GM21423 (cell line): ENCODE results near the gene IFNA8.
"Not testable (repeated sequence)": the region's sequence is repeated elsewhere in the genome, so short reads cannot be mapped to it uniquely, and the experiment has no call there.

Experiments
- ATAC-seq: cut with Tn5 transposase; IDR thresholded peaks from one replicate; pipeline ENCODE4 v1.9.1; 2021; ENCODE audit warnings: mild to moderate bottlenecking, moderate library complexity; ENCODE audit not compliant: unreplicated experiment

IFNA8 gene

DNA sequence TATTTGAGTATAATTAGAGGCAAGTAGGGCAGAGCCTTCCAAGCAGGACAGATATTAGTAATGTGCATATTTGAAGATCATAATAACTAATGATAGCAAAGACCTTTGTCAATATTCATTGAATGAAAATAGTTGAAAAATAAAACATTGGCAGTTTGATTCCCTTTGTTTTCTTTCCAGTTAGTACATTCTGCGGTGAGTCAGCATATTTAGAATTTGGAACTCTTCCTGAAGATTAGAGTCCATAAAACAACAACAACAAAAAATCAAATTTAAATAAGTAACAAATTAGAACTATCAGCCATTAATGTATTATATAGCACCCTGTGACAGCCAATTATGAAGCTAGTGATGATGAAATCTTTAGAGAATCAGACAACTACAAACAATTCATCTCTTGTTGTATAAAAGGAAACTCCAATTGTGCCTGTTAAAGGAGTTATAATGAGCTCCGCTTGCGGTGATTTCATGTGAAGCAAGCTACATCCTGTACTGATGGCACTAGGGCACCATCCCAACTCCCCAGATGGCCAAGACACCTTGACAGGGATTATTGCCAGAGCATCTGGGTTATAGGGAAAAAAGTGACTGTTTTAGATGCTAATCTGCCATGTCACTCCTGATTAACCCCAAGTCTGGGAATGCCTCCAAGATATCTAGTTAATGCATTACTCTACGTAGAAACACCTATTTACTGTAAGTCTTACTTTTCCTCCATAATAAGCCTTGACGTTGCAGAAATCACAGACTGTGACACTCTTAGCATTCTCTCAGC is 6.8 kb downstream of the IFNA8 start:
- no peak for ATAC-seq

DNA sequence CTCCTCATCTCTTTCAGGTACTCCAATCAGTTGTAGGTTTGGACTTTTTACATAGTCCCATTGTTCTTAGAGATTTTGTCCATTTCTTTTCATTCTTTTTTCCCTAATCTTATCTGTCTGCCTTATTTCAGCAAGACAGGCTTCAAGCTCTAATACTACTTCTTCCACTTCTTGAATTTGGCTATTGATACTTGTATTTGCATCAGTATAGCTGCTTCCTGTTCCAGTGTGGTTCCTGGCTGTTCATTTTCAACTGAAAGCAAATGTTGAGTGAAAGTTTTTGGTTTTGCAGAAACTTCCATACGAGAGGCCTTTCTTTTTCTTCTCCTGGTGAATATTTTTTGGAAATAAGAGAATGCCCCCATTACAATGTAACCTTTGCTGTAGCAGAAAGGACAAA is 19.3 kb downstream of the IFNA8 start:
- ATAC-seq: peak; percentile 52

DNA sequence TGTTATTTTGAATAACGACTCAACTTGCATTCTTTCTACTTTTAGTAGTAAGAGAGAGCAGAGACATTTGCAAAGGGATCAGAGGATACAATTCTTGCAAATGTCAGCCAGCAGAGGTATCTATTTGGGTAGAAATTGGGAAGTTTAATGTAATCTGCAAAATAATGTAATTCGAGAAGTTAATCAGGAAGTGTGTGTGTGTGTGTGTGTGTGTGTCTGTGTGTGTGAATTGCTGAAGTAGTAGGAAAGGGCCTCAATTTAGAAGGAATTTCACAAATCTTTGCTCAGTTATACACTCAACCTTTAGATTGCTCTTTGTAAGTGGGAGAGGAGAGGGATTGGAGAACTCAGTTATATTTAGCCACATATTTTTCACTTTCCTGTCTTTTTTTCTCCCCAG is 20.3 kb downstream of the IFNA8 start:
- ATAC-seq: no peak

DNA sequence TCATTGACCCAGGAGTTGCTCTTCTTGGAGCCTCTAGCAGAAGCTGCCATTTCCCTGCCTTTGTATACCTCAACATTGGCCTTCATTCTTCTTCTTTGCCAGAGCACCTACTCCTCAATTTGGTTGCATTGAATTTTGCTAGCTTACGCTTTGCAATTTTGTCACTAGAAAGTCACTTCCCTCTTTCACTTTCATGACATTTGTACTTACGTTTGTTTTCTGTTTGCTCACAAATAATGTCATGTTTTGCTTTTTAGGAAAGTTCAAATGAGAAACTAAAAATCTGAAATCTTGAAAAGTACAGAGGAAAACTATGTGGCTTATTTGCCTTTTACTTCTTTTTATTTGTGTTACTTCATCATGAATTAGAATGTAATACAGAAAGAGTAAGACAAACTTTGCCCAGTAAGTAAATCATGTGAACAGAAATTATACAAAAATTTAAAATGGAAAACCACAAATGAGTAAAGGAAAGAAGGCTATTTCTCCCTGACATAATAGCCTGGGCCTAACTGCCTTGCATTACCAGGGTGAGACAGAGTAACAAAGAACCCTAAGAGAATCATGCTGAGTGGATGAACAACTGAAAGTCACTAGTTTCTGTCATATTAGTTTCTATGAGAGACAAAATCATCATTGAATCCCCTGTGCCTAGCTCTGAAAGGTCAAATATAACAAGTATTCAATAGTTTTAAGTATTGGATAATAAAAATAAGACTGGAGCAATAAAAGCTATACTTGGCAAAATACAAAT is 23.9 kb downstream of the IFNA8 start:
- ATAC-seq: peak; percentile 58

DNA sequence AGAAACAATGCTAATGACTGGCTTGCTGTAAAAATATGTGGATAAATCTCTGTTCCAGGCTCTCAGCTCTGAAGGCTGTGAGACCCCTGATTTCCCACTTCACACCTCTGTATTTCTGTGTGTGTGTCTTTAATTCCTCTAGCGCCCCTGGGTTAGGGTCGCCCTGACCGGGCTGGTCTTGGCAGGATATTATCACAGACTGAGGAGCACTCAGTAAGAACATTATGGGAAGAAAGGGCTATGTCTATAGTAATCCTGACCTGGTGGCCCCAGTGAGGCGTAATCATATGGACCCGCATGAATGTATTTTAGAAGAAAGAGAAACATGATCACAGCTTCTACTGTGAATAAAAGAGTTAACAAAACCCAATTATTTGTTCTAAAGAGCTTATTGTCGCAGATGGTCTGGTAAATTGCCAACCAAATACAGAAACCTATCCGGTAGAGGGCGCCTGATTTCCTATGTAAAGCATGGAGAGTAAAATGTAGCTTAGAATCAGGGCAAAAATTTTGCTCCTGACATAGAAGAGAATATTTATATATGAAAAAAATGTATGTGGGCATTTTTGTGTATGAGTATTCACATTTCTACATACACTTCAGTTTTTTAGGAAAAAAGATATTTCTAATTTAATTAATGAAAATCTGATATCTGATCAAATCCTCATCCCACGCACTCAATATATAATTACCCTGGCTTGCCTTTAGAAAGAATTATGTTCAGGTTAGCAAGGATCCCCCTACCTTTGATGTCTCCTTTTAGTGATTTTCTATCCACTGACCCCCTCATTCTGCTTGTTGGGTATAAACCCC is 25.5 kb downstream of the IFNA8 start:
- ATAC-seq: no peak

DNA sequence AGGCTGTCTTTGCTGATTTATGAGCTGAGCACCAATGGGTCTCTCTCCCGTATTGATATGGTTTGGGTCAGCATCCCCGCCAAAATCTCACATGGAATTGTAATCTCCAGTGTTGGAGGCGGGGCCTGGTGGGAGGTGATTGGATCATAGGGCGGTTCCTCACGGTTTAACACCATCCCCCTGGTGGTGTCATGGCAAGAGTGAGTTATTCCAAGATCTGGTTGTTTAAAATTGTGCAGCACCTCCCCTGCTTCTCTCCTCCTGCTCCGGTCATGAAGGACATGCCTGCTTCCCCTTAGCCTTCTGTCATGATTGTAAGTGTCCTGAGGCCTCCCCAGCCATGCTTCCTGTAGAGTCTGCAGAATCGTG is 26.1 kb downstream of the IFNA8 start:
- ATAC-seq: not testable (repeated sequence)

DNA sequence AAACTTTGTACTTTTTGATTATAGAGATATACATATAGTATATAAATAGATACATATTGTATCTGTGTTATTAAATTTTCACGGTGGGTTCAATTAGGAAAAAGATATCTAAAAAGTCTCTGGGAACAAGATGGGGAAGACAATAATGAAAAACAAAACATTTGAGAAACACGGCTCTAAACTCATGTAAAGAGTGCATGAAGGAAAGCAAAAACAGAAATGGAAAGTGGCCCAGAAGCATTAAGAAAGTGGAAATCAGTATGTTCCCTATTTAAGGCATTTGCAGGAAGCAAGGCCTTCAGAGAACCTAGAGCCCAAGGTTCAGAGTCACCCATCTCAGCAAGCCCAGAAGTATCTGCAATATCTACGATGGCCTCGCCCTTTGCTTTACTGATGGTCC is 31.2 kb downstream of the IFNA8 start, which contains the start of gene IFNA1:
IFNA1 (plus strand) TSS at position 301 of the 400 bp plus-strand sequence; CDS start at position 370, 69 bp downstream.
- no peak for ATAC-seq

DNA sequence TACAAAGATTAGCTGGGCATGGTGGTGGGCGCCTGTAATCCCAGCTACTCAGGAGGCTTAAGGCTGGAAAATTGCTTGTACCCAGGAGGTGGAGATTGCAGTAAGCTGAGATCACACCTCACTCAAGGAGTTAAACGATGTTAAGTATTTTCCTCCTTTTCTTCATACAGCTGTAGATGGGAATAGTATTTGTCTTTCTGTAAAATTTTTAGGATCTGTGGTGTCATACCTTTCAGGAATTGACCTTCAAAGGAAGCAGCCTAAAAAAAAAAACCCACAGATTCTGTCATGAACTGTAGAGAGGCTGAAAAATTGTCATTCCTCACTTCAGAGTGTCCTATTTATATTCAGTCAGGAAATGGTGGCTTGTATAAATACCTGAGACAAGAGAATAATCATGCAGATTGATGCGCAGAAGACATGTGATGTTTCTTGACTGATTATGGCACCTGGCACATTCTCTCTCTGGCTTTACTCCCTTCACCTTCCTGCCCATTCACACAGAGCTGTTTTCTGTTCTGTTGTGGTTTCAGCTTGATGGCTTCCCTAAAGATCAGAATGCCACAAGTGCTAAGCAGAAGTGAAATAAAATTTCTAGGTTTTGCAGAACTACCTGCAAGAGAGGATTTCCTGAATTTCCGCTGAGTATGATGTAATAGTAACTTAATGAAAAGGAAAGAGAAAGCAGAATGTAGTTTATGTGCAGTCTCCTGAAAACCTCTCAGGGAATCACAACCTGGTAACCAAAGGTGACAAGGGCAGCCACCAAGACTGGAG is 35.1 kb downstream of the IFNA8 start:
- peak; percentile 93 for ATAC-seq

DNA sequence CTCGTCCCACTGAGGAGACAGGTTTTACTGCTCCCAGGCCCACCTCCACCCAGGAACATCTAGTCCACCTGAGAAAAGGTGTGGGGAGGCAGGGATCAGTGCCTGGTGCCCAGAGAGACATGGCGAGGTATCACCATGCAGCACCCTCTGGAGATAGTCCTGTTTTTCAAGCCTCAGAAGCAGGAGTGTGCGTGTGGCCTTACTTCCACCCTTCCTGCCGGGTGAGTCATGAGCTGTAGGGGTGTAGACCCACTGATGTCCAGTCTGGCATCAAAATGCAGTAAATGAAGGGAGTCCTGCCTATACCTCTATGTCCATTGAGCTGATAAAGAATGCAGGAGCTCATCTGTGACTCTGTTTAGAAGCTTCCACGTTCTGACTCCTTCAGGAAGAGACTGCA is 40.4 kb downstream of the IFNA8 start:
- ATAC-seq: not testable (repeated sequence)

DNA sequence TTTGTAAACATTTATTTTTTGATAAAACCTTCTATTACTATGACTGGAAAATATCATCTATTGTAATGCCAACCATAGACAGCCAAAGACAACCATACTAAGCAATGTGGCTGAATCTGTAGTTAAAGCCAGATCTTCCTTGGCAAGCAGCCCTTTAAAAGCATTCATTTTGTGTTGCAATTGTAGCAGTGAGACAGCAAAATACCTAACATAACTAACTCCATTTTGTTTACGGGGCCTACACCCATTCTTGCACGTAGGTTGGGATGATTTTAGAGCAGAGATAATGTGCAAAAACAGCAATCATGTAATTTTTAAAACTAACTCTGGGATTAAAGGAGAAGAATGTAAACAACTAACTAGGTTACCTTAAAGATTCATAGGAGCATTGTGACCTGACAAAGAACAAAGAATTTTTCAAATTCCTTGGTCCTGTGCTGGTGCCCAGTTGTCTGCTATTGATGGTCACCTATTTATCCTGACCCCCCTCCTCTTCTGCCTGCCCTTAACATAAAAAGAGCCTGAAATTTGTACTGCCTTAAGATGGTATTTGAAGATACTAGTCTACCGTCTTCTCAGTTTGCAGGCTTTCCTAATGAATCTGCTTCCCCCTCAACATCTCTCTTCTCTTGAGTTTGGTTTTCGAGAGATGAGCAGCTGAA is 41.9 kb downstream of the IFNA8 start:
- ATAC-seq: no peak

DNA sequence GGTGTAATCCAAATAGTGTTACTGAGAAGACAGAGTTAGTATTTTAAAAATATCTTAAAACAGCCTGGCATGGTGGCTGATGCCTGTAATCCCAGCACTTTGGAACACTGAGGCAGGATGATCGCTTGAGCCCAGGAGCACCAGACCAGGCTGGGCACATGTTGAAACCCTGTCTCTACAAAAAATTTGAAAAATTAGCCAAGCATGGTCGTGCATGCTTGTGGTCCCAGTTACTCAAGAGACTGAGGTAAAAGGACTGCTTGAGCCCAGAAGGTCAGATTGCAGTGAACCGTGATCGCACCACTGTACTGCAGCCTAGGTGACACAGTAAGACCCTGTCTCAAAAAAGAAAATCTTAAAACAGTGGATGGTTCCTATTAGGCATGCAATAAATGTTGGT is 43.8 kb downstream of the IFNA8 start:
- ATAC-seq: no peak

DNA sequence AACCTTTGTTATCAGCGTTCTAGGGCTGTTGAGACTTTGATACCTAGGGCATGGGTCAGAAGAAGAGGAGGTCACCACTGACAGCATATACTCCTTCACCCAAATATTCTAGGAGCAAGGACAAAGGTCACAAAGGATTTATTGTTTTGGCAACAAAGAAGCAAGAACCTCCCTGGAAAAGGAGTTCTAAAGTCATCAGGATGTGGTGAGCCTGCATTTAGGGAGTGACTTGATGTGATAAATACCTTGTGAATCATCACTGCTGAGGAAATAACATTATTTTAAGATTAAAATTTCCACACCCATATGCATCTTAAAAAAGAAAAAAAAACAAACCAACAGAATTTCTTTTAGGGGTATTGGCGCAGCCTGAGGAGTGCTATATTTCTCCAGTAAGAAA is 45.2 kb downstream of the IFNA8 start:
- ATAC-seq: no peak

DNA sequence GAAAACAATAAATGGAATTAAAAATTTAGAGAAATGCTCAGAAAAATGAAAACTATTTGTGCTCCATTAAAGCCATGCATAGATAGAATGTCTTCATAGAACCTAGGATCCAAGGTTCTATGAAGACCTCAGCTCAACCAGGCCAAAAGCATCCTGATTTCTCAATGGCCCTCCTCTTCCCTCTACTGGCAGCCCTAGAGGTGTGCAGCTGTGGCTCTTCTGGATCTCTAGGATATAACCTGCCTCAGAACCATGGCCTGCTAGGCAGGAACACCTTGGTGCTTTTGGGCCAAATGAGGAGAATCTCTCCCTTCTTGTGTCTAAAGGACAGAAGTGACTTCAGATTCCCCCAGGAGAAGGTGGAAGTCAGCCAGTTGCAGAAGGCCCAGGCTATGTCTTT is 46.4 kb downstream of the IFNA8 start:
- ATAC-seq: peak; percentile 78
